H9 (cell line): ENCODE results near the gene CAMSAP2. TPM values are rescaled to one million over a fixed set of nuclear protein-coding genes. Genes with fewer than 3 reads are reported as not detected.

ENCODE experiments used
- DNase-seq: peaks from one replicate; pipeline ENCODE4 v3.0.0-alpha.2; 2017
- H2AFZ ChIP-seq: one replicate; pipeline ENCODE4 v1.6.1; 2013; ENCODE audit warnings: mild to moderate bottlenecking, low read length, control low read depth, moderate library complexity
- H2AK5ac ChIP-seq: 2 replicates; pipeline ENCODE4 v1.6.1; 2013; ENCODE audit warnings: low read length, control low read depth, mixed read lengths; ENCODE audit not compliant: insufficient read length
- H2BK120ac ChIP-seq: one replicate; pipeline ENCODE4 v1.6.1; 2013; ENCODE audit warnings: low read depth, mild to moderate bottlenecking, low read length, control low read depth, inconsistent platforms; ENCODE audit not compliant: poor library complexity, severe bottlenecking
- H2BK12ac ChIP-seq: 2 replicates; pipeline ENCODE4 v1.6.1; 2013; ENCODE audit warnings: low read length, control low read depth, mixed read lengths, low read depth; ENCODE audit not compliant: insufficient read length
- H2BK15ac ChIP-seq: 2 replicates; pipeline ENCODE4 v1.6.1; 2013; ENCODE audit warnings: low read depth, low read length, control low read depth
- H2BK20ac ChIP-seq: one replicate; pipeline ENCODE4 v1.6.1; 2013; ENCODE audit warnings: low read depth, mild to moderate bottlenecking, low read length, control low read depth, inconsistent platforms; ENCODE audit not compliant: poor library complexity, severe bottlenecking
- H2BK5ac ChIP-seq: 2 replicates; pipeline ENCODE4 v1.6.1; 2013; ENCODE audit warnings: low read length, control low read depth, mixed read lengths; ENCODE audit not compliant: insufficient read length
- H3K14ac ChIP-seq: 2 replicates; pipeline ENCODE4 v1.6.1; 2013; ENCODE audit warnings: low read length, control low read depth; ENCODE audit not compliant: insufficient read depth
- H3K18ac ChIP-seq: 2 replicates; pipeline ENCODE4 v1.6.1; 2013; ENCODE audit warnings: low read depth, mild to moderate bottlenecking, mixed read lengths, low read length, control low read depth; ENCODE audit not compliant: insufficient read length
- H3K23ac ChIP-seq: 2 replicates; pipeline ENCODE4 v1.6.1; 2013; ENCODE audit warnings: low read length, control low read depth, mixed read lengths, low read depth; ENCODE audit not compliant: insufficient read length
- H3K23me2 ChIP-seq: 2 replicates; pipeline ENCODE4 v1.6.1; 2013; ENCODE audit warnings: low read depth, mild to moderate bottlenecking, mixed read lengths, low read length, control low read depth; ENCODE audit not compliant: insufficient read length, poor library complexity, severe bottlenecking
- H3K27ac ChIP-seq: 2 replicates; pipeline ENCODE4 v1.5.1; 2013; ENCODE audit warnings: low read length, control low read depth, mixed read lengths, low read depth; ENCODE audit not compliant: insufficient read length
- H3K27me3 ChIP-seq: 2 replicates; pipeline ENCODE4 v1.6.1; 2013; ENCODE audit warnings: low read length, control low read depth, inconsistent platforms; ENCODE audit not compliant: insufficient read depth
- H3K4ac ChIP-seq: 2 replicates; pipeline ENCODE4 v1.6.1; 2013; ENCODE audit warnings: low read depth, mild to moderate bottlenecking, control low read depth, inconsistent platforms, low read length, moderate library complexity
- H3K4me1 ChIP-seq: 2 replicates; pipeline ENCODE4 v1.6.1; 2013; ENCODE audit warnings: low read length, control low read depth, inconsistent platforms; ENCODE audit not compliant: insufficient read depth
- H3K4me2 ChIP-seq: 2 replicates; pipeline ENCODE4 v1.6.1; 2013; ENCODE audit warnings: low read length, control low read depth, mixed read lengths; ENCODE audit not compliant: insufficient read length, insufficient read depth
- H3K56ac ChIP-seq: 2 replicates; pipeline ENCODE4 v1.6.1; 2013; ENCODE audit warnings: low read depth, mild to moderate bottlenecking, mixed read lengths, low read length, control low read depth; ENCODE audit not compliant: insufficient read length
- H3K79me1 ChIP-seq: 2 replicates; pipeline ENCODE4 v1.6.1; 2013; ENCODE audit warnings: low read depth, mild to moderate bottlenecking, moderate library complexity, low read length, control low read depth, inconsistent platforms; ENCODE audit not compliant: insufficient read depth, poor library complexity, severe bottlenecking
- H3K79me2 ChIP-seq: 2 replicates; pipeline ENCODE4 v1.6.1; 2013; ENCODE audit warnings: low read length, control low read depth, inconsistent platforms; ENCODE audit not compliant: insufficient read depth
- H3K9ac ChIP-seq: 2 replicates; pipeline ENCODE4 v1.6.1; 2013; ENCODE audit warnings: low read length, control low read depth, mixed read lengths; ENCODE audit not compliant: insufficient read length; ENCODE audit errors: extremely low read depth
- H3K9me3 ChIP-seq: one replicate; pipeline ENCODE4 v1.6.1; 2013; ENCODE audit warnings: low read depth, low read length, inconsistent platforms; ENCODE audit not compliant: control insufficient read depth
- H3T11ph ChIP-seq: one replicate; pipeline ENCODE4 v1.6.1; 2013; ENCODE audit warnings: mild to moderate bottlenecking, low read length, control low read depth, inconsistent platforms
- H4K20me1 ChIP-seq: one replicate; pipeline ENCODE4 v1.6.1; 2013; ENCODE audit not compliant: control insufficient read depth, insufficient read length, insufficient read depth
- H4K5ac ChIP-seq: 2 replicates; pipeline ENCODE4 v1.6.1; 2013; ENCODE audit warnings: low read depth, mild to moderate bottlenecking, mixed read lengths, low read length, control low read depth; ENCODE audit not compliant: insufficient read length
- H4K8ac ChIP-seq: replicated peaks from 2 replicates; pipeline ENCODE4 v1.6.1; 2013; ENCODE audit warnings: low read length, control low read depth, mixed read lengths, low read depth; ENCODE audit not compliant: insufficient read length
- H4K91ac ChIP-seq: 2 replicates; pipeline ENCODE4 v1.6.1; 2013; ENCODE audit warnings: low read depth, mild to moderate bottlenecking, moderate library complexity, mixed read lengths, low read length, control low read depth; ENCODE audit not compliant: insufficient read length
- H3K27ac Mint-ChIP-seq, 3 experiments: 2 replicates in 2 of 3; 3 replicates in 1 of 3; pipeline ENCODE4 v1.8.0; 2020 to 2021; ENCODE audit warnings: mixed read lengths in 3 of 3, mild to moderate bottlenecking in 1 of 3, moderate library complexity in 1 of 3
- H3K27me3 Mint-ChIP-seq: 2 replicates; pipeline ENCODE4 v1.8.0; 2021; ENCODE audit warnings: low read depth, mild to moderate bottlenecking, moderate library complexity, mixed read lengths
- H3K36me3 Mint-ChIP-seq, 3 experiments: 2 replicates in 2 of 3; 3 replicates in 1 of 3; pipeline ENCODE4 v1.8.0; 2020 to 2021; ENCODE audit warnings: low read depth in 3 of 3, mixed read lengths in 3 of 3; ENCODE audit not compliant: insufficient read depth in 1 of 3
- H3K4me1 Mint-ChIP-seq, 2 experiments: 2 replicates each; pipeline ENCODE4 v1.8.0; 2020; ENCODE audit warnings: mixed read lengths in 2 of 2
- H3K4me3 Mint-ChIP-seq, 2 experiments: 2 replicates in 1 of 2; 3 replicates in 1 of 2; pipeline ENCODE4 v1.8.0; 2020 to 2021; ENCODE audit warnings: mild to moderate bottlenecking in 2 of 2, mixed read lengths in 2 of 2, moderate library complexity in 1 of 2
- H3K9me3 Mint-ChIP-seq, 2 experiments: 2 replicates in 1 of 2; 3 replicates in 1 of 2; pipeline ENCODE4 v1.8.0; 2020; ENCODE audit warnings: mild to moderate bottlenecking in 2 of 2, mixed read lengths in 2 of 2, moderate library complexity in 1 of 2
- CTCF ChIP-seq: fragments of 200-600 bp; sonication (generic); conservative IDR thresholded peaks from 3 replicates; pipeline ENCODE4 v1.8.0; 2021; ENCODE audit warnings: antibody characterized with exemption, mild to moderate bottlenecking
- WGBS: extraction: QIAGEN DNeasy Blood & Tissue Kit; methylation state at CpG from one replicate; pipeline ENCODE4 v1.1.7; 2013; ENCODE audit warnings: missing lambda C conversion rate, low lambda C conversion rate, mixed read lengths; ENCODE audit not compliant: insufficient read length; ENCODE audit errors: extremely low coverage; 5-methylcytosine and 5-hydroxymethylcytosine counted together
- total RNA-seq: library from RNA; stranded (reverse); gene quantifications from 2 replicates; pipeline ENCODE4 v1.2.1, GENCODE V29; 2021

CAMSAP2 gene
- total RNA-seq, 1 experiment from 2014 or later: 33.7 TPM

DNA sequence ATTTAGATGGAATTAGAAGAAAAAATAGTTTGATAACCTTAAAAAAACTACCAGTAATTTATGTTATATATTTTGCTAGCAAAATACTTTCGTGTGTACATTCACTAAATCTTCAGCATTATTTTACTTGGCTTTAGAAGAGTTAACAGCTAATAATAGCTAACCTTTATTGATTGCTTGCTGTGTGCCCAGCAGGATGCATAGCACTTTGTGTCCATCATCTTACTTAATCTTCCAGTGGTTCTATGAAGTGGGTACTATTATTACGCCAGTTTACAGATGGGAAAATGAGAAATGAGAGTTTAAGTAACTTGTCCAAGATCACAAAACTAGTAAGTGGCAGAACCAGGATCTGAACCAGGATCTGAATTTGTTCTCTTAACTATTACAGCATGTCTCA is 92.4 kb downstream of the CAMSAP2 start:
- Histone ChIP-seq H3K23me2 (no peaks in the 10 kb centered on the region), H3K14ac (no peak overlapping the region), H3K27me3 (no peaks in the 10 kb centered on the region), H2AK5ac (no peak overlapping the region), H3K9me3 (no peaks in the 10 kb centered on the region), H2BK5ac (no peak overlapping the region), H3K79me1 (no peaks in the 10 kb centered on the region), H2AFZ (no peak overlapping the region), H3K4ac (no peak overlapping the region), H3K27ac (no peak overlapping the region), H4K5ac (no peak overlapping the region), H3K56ac (no peak overlapping the region), H3K4me2 (no peak overlapping the region), H3T11ph (no peak overlapping the region), H4K20me1 (no peaks in the 10 kb centered on the region), H3K4me1 (no peaks in the 10 kb centered on the region), H3K79me2 (0 out of 2 replicates have a peak, but pooled peaks cover 2% of the 10 kb centered on the region), H2BK20ac (no peak overlapping the region), H3K9ac (no peak overlapping the region), H2BK12ac (no peak overlapping the region), H4K91ac (no peak overlapping the region), H2BK120ac (no peak overlapping the region), H4K8ac (no peak overlapping the region), H3K18ac (no peak overlapping the region), H3K23ac (no peak overlapping the region), H2BK15ac (no peak overlapping the region)
- Mint-ChIP-seq H3K36me3 (peaks cover 3 to 10% (median 7%) of the 10 kb centered on the region in 3 experiments; a peak in 6 of 7 replicates), H3K4me3 (no peak overlapping the region), H3K9me3 (peaks cover under 1 to 1% of the 10 kb centered on the region in 2 experiments; a peak in 2 of 5 replicates), H3K27ac (no peak overlapping the region), H3K27me3 (no peaks in the 10 kb centered on the region), H3K4me1 (peaks cover 7 to 9% of the 10 kb centered on the region in 2 experiments)
- WGBS: no CpG with 5 or more reads among the region's 2 CpGs
- TF ChIP-seq CTCF: no peak
- DNase-seq: no peak
